ENCODE data around the gene MTG1.

DNA sequence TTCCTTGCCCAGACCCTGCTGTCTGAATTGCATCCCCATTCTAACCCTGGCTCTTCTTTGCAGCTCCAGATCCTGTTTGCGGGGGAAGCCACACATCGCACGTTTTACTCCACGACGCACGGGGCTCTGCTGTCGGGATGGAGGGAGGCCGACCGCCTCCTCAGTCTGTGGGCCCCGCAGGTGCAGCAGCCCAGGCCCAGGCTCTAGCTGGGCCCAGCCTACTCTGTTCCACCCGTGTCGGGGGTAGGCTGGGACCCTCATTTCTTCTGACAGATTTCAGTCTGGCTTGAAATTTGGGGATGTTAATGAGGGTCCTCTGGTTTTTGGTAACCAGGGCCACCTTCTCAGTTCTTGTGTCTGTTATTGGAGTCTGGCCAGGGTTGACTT is 2.7 kb upstream of the MTG1 start:
- TF ChIP-seq, protein P1, sequence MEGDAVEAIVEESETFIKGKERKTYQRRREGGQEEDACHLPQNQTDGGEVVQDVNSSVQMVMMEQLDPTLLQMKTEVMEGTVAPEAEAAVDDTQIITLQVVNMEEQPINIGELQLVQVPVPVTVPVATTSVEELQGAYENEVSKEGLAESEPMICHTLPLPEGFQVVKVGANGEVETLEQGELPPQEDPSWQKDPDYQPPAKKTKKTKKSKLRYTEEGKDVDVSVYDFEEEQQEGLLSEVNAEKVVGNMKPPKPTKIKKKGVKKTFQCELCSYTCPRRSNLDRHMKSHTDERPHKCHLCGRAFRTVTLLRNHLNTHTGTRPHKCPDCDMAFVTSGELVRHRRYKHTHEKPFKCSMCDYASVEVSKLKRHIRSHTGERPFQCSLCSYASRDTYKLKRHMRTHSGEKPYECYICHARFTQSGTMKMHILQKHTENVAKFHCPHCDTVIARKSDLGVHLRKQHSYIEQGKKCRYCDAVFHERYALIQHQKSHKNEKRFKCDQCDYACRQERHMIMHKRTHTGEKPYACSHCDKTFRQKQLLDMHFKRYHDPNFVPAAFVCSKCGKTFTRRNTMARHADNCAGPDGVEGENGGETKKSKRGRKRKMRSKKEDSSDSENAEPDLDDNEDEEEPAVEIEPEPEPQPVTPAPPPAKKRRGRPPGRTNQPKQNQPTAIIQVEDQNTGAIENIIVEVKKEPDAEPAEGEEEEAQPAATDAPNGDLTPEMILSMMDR (IDR thresholded peaks at IDR 0.05; ENCODE audit: insufficient read depth, low read length), result no peak
- no peak for TF ChIP-seq SPI1 (IDR thresholded peaks at IDR 0.05; ENCODE audit: borderline replicate concordance, low read depth)
- TF ChIP-seq, protein P2, sequence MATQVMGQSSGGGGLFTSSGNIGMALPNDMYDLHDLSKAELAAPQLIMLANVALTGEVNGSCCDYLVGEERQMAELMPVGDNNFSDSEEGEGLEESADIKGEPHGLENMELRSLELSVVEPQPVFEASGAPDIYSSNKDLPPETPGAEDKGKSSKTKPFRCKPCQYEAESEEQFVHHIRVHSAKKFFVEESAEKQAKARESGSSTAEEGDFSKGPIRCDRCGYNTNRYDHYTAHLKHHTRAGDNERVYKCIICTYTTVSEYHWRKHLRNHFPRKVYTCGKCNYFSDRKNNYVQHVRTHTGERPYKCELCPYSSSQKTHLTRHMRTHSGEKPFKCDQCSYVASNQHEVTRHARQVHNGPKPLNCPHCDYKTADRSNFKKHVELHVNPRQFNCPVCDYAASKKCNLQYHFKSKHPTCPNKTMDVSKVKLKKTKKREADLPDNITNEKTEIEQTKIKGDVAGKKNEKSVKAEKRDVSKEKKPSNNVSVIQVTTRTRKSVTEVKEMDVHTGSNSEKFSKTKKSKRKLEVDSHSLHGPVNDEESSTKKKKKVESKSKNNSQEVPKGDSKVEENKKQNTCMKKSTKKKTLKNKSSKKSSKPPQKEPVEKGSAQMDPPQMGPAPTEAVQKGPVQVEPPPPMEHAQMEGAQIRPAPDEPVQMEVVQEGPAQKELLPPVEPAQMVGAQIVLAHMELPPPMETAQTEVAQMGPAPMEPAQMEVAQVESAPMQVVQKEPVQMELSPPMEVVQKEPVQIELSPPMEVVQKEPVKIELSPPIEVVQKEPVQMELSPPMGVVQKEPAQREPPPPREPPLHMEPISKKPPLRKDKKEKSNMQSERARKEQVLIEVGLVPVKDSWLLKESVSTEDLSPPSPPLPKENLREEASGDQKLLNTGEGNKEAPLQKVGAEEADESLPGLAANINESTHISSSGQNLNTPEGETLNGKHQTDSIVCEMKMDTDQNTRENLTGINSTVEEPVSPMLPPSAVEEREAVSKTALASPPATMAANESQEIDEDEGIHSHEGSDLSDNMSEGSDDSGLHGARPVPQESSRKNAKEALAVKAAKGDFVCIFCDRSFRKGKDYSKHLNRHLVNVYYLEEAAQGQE (IDR thresholded peaks at IDR 0.05; ENCODE audit: insufficient replicate concordance, low read depth), result no peak

Measured in HL-60 (cell line).